Measurements from ENCODE around the gene AQP3.
"Not testable (repeated sequence)": the region's sequence is repeated elsewhere in the genome, so short reads cannot be mapped to it uniquely, and the experiment has no call there.

DNA sequence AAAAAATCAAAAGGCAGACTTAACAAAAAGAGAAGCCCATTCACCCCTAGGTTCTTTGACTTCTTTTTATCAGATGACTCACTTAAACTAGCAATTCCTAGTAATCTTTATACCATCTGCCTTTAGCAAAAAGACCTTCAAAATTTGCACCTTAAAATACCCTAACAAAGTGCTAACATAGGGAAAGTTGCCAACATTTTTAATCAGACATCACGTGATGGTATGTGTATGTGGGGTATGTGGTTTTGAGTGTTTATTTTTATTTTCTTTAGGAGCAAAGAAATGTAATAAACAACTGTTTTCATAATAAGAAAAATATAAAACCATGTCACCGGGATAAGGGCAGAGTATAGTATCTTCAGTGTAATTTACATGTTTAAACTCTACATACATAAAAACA is 46.4 kb upstream of the AQP3 start:
- not testable (repeated sequence) for TF ChIP-seq POLR2AphosphoS5 (IDR thresholded peaks at IDR 0.05; ENCODE audit: low read depth, low read length); CTCF (IDR thresholded peaks at IDR 0.05); TCF7L2 (IDR thresholded peaks at IDR 0.05; ENCODE audit: low read depth, low read length)
